ENCODE results near the gene SEMA6B.

- TF ChIP-seq POLR2A (IDR thresholded peaks at IDR 0.05) = no peak
- no peak for TF ChIP-seq CTCF (IDR thresholded peaks at IDR 0.05)
These were observed 39.2 kb upstream of the SEMA6B start for GRCh38 chr19:4598712-4599111.

Data from heart left ventricle (tissue), 13 donors.